SK-N-SH (cell line): ENCODE results near the gene FOSL1. TPM values are rescaled to one million over a fixed set of nuclear protein-coding genes. Genes with fewer than 3 reads are reported as not detected.
A peak's percentile ranks its signal among the peaks of the same experiment; 100 is the strongest.

Experiments
- CTCF ChIA-PET: fragments of 300-600, 350-600 bp; formaldehyde crosslinking; extraction: SDS; loops from one replicate; lab custom pipeline; 2021; lab: Yijun Ruan, JAX
- POLR2A ChIA-PET: fragments of 350-600 bp; sonication (Branson Sonifier 250); formaldehyde crosslinking; extraction: SDS; loops from one replicate; lab custom pipeline; 2020; ENCODE audit warnings: antibody characterized with exemption, inconsistent platforms; lab: Yijun Ruan, JAX
- DNase-seq: peaks from one replicate; pipeline ENCODE4 v3.0.0; 2012
- H2AFZ ChIP-seq: fragments of 200-600 bp; sonication (generic); 2 replicates; pipeline ENCODE4 v1.8.1; 2016; ENCODE audit warnings: antibody characterized with exemption, mild to moderate bottlenecking, low read depth
- H3F3A ChIP-seq: fragments of 200-600 bp; sonication (generic); replicated peaks from 2 replicates; pipeline ENCODE3; 2016; ENCODE audit warnings: antibody characterized with exemption, mild to moderate bottlenecking; ENCODE audit not compliant: insufficient read depth
- H3K27ac ChIP-seq, 2 experiments: fragments of 200-500 bp in 1 of 2; fragments of 200-600 bp in 1 of 2; sonication (Bioruptor generic) in 1 of 2; sonication (generic), shearing (Covaris generic) in 1 of 2; 2 replicates each; pipeline versions ENCODE4 v1.5.1 to v1.6.1; 2014 to 2016; ENCODE audit warnings: low read depth in 2 of 2, inconsistent platforms in 1 of 2, low read length in 1 of 2, mild to moderate bottlenecking in 1 of 2, mixed read lengths in 1 of 2
- H3K27me3 ChIP-seq: fragments of 200-600 bp; sonication (generic), shearing (Covaris generic); 2 replicates; pipeline ENCODE4 v1.6.1; 2016; ENCODE audit warnings: mixed run types; ENCODE audit not compliant: insufficient read depth
- H3K36me3 ChIP-seq, 2 experiments: fragments of 200-500 bp in 1 of 2; fragments of 200-600 bp in 1 of 2; sonication (Bioruptor generic) in 1 of 2; sonication (generic) in 1 of 2; replicated peaks in 1 of 2; 2 replicates each; pipeline versions ENCODE3 to v1.5.1; 2014 to 2016; ENCODE audit warnings: low read length in 1 of 2, mild to moderate bottlenecking in 1 of 2; ENCODE audit not compliant: insufficient read depth in 2 of 2, control insufficient read depth in 1 of 2
- H3K4me1 ChIP-seq, 2 experiments: fragments of 200-500 bp in 1 of 2; fragments of 200-600 bp in 1 of 2; sonication (Bioruptor generic) in 1 of 2; sonication (generic), shearing (Covaris generic) in 1 of 2; 2 replicates each; pipeline versions ENCODE4 v1.5.1 to v1.6.1; 2014 to 2016; ENCODE audit warnings: low read depth in 1 of 2, low read length in 1 of 2, mixed run types in 1 of 2; ENCODE audit not compliant: insufficient read depth in 2 of 2, control insufficient read depth in 1 of 2
- H3K4me2 ChIP-seq: fragments of 200-600 bp; sonication (generic), shearing (Covaris generic); 2 replicates; pipeline ENCODE4 v1.6.1; 2017; ENCODE audit warnings: mixed run types
- H3K4me3 ChIP-seq, 2 experiments: fragments of 200-500 bp in 1 of 2; fragments of 200-600 bp in 1 of 2; sonication (Bioruptor generic) in 1 of 2; sonication (generic), shearing (Covaris generic) in 1 of 2; 2 replicates each; pipeline versions ENCODE4 v1.5.1 to v1.8.1; 2014 to 2016; ENCODE audit warnings: low read depth in 2 of 2, inconsistent platforms in 1 of 2, low read length in 1 of 2, mild to moderate bottlenecking in 1 of 2, mixed read lengths in 1 of 2, moderate library complexity in 1 of 2
- H3K79me2 ChIP-seq: fragments of 200-600 bp; sonication (generic); 2 replicates; pipeline ENCODE4 v1.8.1; 2017; ENCODE audit warnings: mild to moderate bottlenecking; ENCODE audit not compliant: insufficient read depth
- H3K9ac ChIP-seq: fragments of 200-600 bp; sonication (generic); 2 replicates; pipeline ENCODE4 v1.6.1; 2017; ENCODE audit warnings: mixed run types
- H3K9me2 ChIP-seq: fragments of 200-600 bp; sonication (generic); 2 replicates; pipeline ENCODE4 v1.6.1; 2017; ENCODE audit warnings: mixed run types
- H3K9me3 ChIP-seq: fragments of 200-600 bp; sonication (generic); 2 replicates; pipeline ENCODE4 v1.6.1; 2017; ENCODE audit warnings: mixed run types, mild to moderate bottlenecking, moderate library complexity
- H4K20me1 ChIP-seq: fragments of 200-600 bp; sonication (generic); 2 replicates; pipeline ENCODE4 v1.6.1; 2017; ENCODE audit warnings: mild to moderate bottlenecking, mixed run types; ENCODE audit not compliant: insufficient read depth
- EZH2phosphoT487 ChIP-seq: fragments of 200-600 bp; sonication (generic); IDR thresholded peaks from 2 replicates; pipeline ENCODE4 v1.6.1; 2017; ENCODE audit warnings: low read depth, mixed run types, mild to moderate bottlenecking, antibody characterized with exemption, moderate library complexity, borderline replicate concordance
- FOXM1 ChIP-seq: IDR thresholded peaks from 2 replicates; pipeline ENCODE4 v1.4.0; 2012; ENCODE audit warnings: low read depth, mild to moderate bottlenecking
- GABPA ChIP-seq: IDR thresholded peaks from 2 replicates; pipeline ENCODE4 v1.4.0; 2012; ENCODE audit warnings: low read depth, mild to moderate bottlenecking
- MXI1 ChIP-seq: IDR thresholded peaks from 2 replicates; pipeline ENCODE4 v1.6.1; 2012; ENCODE audit warnings: mild to moderate bottlenecking, low read depth, low read length, improper control_type of control experiment
- POLR2AphosphoS5 ChIP-seq: IDR thresholded peaks from 2 replicates; pipeline ENCODE4 v1.6.1; 2012; ENCODE audit warnings: low read depth, low read length
- WGBS: methylation state at CpG from one replicate; pipeline ENCODE4 v1.1.6; 2017; ENCODE audit warnings: low lambda C conversion rate; 5-methylcytosine and 5-hydroxymethylcytosine counted together
- polyA plus RNA-seq, 3 experiments: library from polyadenylated mRNA; depleted of rRNA; stranded (reverse); fragments of >200 nt; gene quantifications; 2 replicates each; pipeline ENCODE4 v1.2.3, GENCODE V29; 2012
- TF ChIP-seq, protein P1 (sequence below): IDR thresholded peaks from 2 replicates; pipeline ENCODE4 v1.6.1; 2012; ENCODE audit warnings: mild to moderate bottlenecking, low read depth, low read length, moderate library complexity
- TF ChIP-seq, protein P2 (sequence below): fragments of 200-600 bp; sonication (generic); IDR thresholded peaks from 2 replicates; pipeline ENCODE4 v1.6.1; 2017; ENCODE audit warnings: antibody characterized with exemption, mild to moderate bottlenecking, moderate library complexity
- TF ChIP-seq, protein P3 (sequence below): IDR thresholded peaks from 2 replicates; pipeline ENCODE4 v1.4.0; 2012; ENCODE audit warnings: low read depth
- TF ChIP-seq, protein P4 (sequence below): fragments of 150-350 bp; IDR thresholded peaks from 2 replicates; pipeline ENCODE4 v1.6.1; 2016; ENCODE audit warnings: mild to moderate bottlenecking, low read depth, low read length

Gene FOSL1
- polyA plus RNA-seq, 1 of the 3 experiments (the other 2 are of a cell fraction): 30.1 TPM

DNA sequence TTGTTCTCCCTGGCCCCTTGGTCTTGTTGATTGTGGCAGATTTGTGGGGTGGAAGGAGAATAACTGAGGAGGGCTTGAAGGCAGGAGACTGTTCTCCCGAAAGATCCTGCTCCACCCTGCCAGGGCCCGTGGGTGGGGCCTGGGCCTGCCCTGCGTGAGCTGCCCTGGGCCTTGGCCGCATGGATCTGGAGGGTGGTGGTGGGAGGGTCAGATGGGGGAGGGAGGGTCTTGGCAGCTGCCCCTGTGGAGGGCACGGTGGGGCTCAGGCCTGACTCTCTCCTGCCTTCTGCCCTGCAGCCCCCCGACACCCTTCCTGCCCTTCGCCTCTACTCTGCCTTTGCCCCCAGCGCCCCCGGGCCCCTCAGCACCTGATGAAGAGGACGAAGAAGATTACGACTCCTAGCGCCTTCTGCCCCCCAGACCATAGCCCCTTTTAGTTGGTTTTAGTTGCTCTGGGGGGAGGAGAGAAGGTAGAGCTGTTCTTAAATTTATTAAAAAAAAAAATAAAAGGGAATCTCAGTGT lies 20.9 kb upstream of the FOSL1 start (continued):
- TF ChIP-seq, protein P1, sequence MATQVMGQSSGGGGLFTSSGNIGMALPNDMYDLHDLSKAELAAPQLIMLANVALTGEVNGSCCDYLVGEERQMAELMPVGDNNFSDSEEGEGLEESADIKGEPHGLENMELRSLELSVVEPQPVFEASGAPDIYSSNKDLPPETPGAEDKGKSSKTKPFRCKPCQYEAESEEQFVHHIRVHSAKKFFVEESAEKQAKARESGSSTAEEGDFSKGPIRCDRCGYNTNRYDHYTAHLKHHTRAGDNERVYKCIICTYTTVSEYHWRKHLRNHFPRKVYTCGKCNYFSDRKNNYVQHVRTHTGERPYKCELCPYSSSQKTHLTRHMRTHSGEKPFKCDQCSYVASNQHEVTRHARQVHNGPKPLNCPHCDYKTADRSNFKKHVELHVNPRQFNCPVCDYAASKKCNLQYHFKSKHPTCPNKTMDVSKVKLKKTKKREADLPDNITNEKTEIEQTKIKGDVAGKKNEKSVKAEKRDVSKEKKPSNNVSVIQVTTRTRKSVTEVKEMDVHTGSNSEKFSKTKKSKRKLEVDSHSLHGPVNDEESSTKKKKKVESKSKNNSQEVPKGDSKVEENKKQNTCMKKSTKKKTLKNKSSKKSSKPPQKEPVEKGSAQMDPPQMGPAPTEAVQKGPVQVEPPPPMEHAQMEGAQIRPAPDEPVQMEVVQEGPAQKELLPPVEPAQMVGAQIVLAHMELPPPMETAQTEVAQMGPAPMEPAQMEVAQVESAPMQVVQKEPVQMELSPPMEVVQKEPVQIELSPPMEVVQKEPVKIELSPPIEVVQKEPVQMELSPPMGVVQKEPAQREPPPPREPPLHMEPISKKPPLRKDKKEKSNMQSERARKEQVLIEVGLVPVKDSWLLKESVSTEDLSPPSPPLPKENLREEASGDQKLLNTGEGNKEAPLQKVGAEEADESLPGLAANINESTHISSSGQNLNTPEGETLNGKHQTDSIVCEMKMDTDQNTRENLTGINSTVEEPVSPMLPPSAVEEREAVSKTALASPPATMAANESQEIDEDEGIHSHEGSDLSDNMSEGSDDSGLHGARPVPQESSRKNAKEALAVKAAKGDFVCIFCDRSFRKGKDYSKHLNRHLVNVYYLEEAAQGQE: no peak
- TF ChIP-seq, protein P2, sequence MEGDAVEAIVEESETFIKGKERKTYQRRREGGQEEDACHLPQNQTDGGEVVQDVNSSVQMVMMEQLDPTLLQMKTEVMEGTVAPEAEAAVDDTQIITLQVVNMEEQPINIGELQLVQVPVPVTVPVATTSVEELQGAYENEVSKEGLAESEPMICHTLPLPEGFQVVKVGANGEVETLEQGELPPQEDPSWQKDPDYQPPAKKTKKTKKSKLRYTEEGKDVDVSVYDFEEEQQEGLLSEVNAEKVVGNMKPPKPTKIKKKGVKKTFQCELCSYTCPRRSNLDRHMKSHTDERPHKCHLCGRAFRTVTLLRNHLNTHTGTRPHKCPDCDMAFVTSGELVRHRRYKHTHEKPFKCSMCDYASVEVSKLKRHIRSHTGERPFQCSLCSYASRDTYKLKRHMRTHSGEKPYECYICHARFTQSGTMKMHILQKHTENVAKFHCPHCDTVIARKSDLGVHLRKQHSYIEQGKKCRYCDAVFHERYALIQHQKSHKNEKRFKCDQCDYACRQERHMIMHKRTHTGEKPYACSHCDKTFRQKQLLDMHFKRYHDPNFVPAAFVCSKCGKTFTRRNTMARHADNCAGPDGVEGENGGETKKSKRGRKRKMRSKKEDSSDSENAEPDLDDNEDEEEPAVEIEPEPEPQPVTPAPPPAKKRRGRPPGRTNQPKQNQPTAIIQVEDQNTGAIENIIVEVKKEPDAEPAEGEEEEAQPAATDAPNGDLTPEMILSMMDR: no peak
- no peak for TF ChIP-seq POLR2AphosphoS5
- TF ChIP-seq EZH2phosphoT487: no peak
- no peak for TF ChIP-seq FOXM1

DNA sequence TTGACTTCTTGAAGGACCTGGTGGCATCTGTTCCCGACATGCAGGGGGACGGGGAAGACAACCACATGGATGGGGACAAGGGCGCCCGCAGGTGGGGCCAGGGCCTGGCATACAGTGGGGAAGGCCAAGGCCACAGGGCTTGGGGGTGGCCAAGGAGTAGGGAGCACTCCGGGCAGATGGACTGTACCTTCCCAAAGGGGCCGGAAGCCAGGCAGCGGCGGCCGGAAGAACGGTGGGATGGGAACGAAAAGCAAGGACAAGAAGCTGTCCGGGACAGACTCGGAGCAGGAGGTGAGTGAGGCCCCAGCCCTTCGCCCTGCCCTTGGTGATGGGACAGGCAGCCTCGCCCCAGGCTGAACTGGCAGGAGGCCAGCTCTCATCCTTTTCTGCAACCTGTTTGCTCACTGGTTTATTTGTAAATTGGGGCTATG lies 20.2 kb upstream of the FOSL1 start:
- Histone ChIP-seq H3K4me2 (peak overlapping the region; percentile 99), H3K9me3 (no peaks in the 10 kb centered on the region), H3K79me2 (peaks cover 58% of the 10 kb centered on the region), H3K27me3 (no peaks in the 10 kb centered on the region), H4K20me1 (0 out of 2 replicates have a peak, but pooled peaks cover 4% of the 10 kb centered on the region), H3K4me1 (peaks cover 34 to 36% of the 10 kb centered on the region in 2 experiments; a peak in 3 of 4 replicates), H3K36me3 (peaks cover 12 to 24% of the 10 kb centered on the region in 2 experiments), H2AFZ (no peak overlapping the region), H3K9me2 (no peaks in the 10 kb centered on the region), H3K4me3 (peak overlapping the region; percentile 61 to 92), H3F3A (peaks cover 37% of the 10 kb centered on the region), H3K27ac (peak overlapping the region in 1 of 2 experiments; percentile 68; a peak in 3 of 4 replicates), H3K9ac (peak overlapping the region; percentile 74)
- no peak for DNase-seq
- CTCF ChIA-PET: interaction anchor here (0.9 to 5.5 kb wide), 4 partner anchors 12 to 36 kb away, joined by 3 to 22 read pairs (median 12); partner anchors contain the start of genes CCDC85B and FIBP
- POLR2A ChIA-PET: interaction anchor here (0.9 kb wide), 1 partner anchor 30 kb away, joined by 3 read pairs; the partner anchor contains the start of gene CCDC85B
- TF ChIP-seq GABPA (peak; percentile 43; the same call in 1 of the 2 replicates), MXI1 (peak; percentile 34; the same call in 1 of the 2 replicates)
- TF ChIP-seq, protein P2: no peak
- TF ChIP-seq, protein P3, sequence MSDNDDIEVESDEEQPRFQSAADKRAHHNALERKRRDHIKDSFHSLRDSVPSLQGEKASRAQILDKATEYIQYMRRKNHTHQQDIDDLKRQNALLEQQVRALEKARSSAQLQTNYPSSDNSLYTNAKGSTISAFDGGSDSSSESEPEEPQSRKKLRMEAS: 0 out of 2 replicates have a peak, but pooled peaks have one; percentile 18
- TF ChIP-seq, protein P4, sequence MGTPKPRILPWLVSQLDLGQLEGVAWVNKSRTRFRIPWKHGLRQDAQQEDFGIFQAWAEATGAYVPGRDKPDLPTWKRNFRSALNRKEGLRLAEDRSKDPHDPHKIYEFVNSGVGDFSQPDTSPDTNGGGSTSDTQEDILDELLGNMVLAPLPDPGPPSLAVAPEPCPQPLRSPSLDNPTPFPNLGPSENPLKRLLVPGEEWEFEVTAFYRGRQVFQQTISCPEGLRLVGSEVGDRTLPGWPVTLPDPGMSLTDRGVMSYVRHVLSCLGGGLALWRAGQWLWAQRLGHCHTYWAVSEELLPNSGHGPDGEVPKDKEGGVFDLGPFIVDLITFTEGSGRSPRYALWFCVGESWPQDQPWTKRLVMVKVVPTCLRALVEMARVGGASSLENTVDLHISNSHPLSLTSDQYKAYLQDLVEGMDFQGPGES: no peak
- WGBS: 45% methylated on average over 15 of the region's 15 CpGs
